Testis (tissue), 2 donors: Measurements from ENCODE around the gene APH1B.

Source experiments
- POLR2A ChIP-seq: fragments of 450-650 bp; IDR thresholded peaks from one replicate; pipeline ENCODE4 v1.6.1; 2017; ENCODE audit warnings: antibody characterized with exemption, mild to moderate bottlenecking, moderate library complexity
- TF ChIP-seq, protein P1 (sequence below), 3 experiments: fragments of 450-650 bp in 2 of 3; fragments of 200-600 bp in 1 of 3; sonication (generic) in 1 of 3; IDR thresholded peaks; one replicate each; pipeline ENCODE4 v1.5.1; 2016 to 2019; ENCODE audit warnings: antibody characterized with exemption in 3 of 3, mild to moderate bottlenecking in 2 of 3, moderate library complexity in 1 of 3

DNA sequence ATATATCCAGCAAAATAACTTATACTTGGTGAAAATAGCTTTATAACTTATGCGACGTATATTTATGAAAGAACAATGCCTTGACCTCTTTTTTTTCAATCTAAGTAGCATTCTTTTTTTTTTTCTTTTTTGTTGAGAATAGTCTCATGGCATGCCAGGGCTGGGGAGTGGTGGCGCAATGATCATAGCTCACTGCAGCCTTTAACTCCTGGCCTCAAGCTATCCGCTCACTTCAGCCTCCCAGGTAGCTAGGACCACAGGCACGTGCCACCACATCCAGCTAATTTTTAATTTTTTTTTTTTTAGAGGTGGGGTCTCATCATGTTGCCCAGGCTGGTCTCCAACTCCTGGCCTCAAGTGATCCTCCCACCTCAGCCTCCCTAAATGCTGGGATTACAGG lies 44.5 kb upstream of the APH1B start:
- TF ChIP-seq, protein P1, sequence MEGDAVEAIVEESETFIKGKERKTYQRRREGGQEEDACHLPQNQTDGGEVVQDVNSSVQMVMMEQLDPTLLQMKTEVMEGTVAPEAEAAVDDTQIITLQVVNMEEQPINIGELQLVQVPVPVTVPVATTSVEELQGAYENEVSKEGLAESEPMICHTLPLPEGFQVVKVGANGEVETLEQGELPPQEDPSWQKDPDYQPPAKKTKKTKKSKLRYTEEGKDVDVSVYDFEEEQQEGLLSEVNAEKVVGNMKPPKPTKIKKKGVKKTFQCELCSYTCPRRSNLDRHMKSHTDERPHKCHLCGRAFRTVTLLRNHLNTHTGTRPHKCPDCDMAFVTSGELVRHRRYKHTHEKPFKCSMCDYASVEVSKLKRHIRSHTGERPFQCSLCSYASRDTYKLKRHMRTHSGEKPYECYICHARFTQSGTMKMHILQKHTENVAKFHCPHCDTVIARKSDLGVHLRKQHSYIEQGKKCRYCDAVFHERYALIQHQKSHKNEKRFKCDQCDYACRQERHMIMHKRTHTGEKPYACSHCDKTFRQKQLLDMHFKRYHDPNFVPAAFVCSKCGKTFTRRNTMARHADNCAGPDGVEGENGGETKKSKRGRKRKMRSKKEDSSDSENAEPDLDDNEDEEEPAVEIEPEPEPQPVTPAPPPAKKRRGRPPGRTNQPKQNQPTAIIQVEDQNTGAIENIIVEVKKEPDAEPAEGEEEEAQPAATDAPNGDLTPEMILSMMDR (IDR thresholded peaks at IDR 0.05) = no peak
- TF ChIP-seq POLR2A = no peak
